AG09309 (cell line): ENCODE results near the gene BTBD9.
A peak's percentile ranks its signal among the peaks of the same experiment; 100 is the strongest.
"Not testable (repeated sequence)": the region's sequence is repeated elsewhere in the genome, so short reads cannot be mapped to it uniquely, and the experiment has no call there.

Experiments
- DNase-seq: peaks from one replicate; pipeline ENCODE4 v3.0.0-alpha.2; 2010; ENCODE audit warnings: low read depth
- H3K4me3 ChIP-seq: 2 replicates; pipeline ENCODE4 v1.5.1; 2011; ENCODE audit warnings: mild to moderate bottlenecking, low read depth, low read length, moderate library complexity; ENCODE audit not compliant: control insufficient read depth
- CTCF ChIP-seq: IDR thresholded peaks from 2 replicates; pipeline ENCODE4 v1.5.1; 2011; ENCODE audit warnings: mild to moderate bottlenecking, low read depth, low read length, inconsistent platforms; ENCODE audit not compliant: insufficient read depth, control insufficient read depth; ENCODE audit errors: missing control alignments

Gene BTBD9

DNA sequence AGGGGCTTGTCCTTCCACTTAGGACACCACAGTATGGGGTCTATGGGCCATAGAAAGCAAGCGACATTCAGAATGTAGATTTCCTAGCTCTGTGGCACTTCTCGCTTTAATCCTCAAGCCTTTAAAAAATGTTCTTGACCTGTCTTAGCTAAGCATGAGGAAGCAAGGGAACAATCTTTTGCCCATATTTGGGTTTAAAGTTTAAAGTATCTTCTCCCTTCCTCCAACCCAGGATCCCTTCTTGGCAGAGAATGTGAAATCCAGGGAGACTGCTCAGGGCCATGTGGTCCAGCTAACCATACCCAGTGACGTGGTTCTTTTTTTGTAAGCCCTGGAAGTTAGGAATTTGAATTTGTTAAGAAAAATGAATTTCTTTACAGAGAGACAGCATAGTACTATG is 289.9 kb downstream of the BTBD9 start:
- no peak overlapping the region for H3K4me3 ChIP-seq
- TF ChIP-seq CTCF = no peak
- DNase-seq = peak; percentile 76

- no peak for TF ChIP-seq CTCF
- no peak overlapping the region for H3K4me3 ChIP-seq
- no peak for DNase-seq
Measured at GRCh38 chr6:38349221-38349620, 290.5 kb downstream of the BTBD9 start.

GRCh38 chr6:38348371-38348770 is 291.4 kb downstream of the BTBD9 start:
- no peak for TF ChIP-seq CTCF
- DNase-seq = no peak
- no peak overlapping the region for H3K4me3 ChIP-seq

DNA sequence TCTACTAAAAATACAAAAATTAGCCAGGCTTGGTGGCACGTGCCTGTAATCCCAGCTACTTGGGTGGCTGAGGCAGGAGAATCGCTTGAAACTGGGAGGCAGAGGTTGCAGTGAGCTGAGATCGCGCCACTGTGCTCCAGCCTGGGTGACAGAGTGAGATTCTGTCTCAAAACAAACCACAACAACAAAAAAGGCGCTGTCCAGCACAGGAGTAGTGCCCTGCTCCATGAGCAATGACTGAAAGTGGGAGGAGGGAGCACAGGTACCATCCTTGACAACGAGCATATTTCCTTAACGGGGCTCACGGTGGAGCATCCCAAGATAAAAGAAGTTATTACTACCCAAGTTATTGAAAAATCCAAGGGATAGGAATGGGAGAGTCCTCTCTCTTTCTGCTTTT is 291.9 kb downstream of the BTBD9 start:
- DNase-seq, H3K4me3 ChIP-seq: not testable (repeated sequence)

DNA sequence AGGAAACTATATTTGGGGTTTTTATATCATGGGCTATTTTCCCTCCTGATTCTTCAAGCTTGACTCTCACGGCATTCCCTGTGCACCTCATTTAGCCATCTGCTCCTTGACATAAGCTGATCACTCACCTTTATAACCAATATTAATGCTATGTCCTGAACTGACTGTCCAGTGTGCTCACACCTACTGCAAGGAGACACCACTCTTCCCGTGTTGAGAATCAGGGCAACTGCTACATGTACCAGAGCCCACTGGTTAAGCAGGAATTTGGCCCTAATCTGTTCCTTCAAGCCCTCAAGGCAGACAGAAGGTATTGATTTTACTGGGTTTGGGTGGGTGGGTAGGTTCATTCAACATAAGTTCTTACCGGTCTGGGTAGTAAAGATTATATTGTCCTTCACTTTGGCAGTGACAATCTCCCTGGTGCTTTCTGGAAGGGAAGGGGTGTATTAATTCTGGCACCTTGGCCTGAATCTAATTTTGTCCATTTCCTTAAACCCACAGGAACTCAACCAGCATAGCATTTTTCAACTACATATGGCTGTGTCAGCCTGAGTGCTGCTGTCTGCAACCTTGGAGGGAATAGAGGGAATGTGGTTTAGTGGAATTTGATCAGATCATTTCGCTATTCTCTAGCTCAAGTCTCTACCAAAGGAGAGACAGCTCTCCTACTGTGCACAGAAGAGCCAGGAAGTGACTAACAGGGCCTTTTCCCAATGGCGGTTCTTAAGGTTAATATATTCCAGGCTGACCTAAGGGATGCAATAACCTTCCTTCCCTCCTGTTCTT is 293.2 kb downstream of the BTBD9 start:
- no peak for TF ChIP-seq CTCF
- no peak overlapping the region for H3K4me3 ChIP-seq
- peak; percentile 83 for DNase-seq

- DNase-seq = no peak
- no peak for TF ChIP-seq CTCF
Measured at GRCh38 chr6:38345586-38345985, 294.1 kb downstream of the BTBD9 start.

GRCh38 chr6:38341496-38341895 is 298.2 kb downstream of the BTBD9 start:
- no peak for DNase-seq
- no peak for TF ChIP-seq CTCF
- H3K4me3 ChIP-seq = no peak overlapping the region

More at GRCh38 chr6:38345586-38345985, 294.1 kb downstream of the BTBD9 start:
- no peak overlapping the region for H3K4me3 ChIP-seq
